H9 (cell line): ENCODE data around the gene HSD17B12. TPM values are rescaled to one million over a fixed set of nuclear protein-coding genes. Genes with fewer than 3 reads are reported as not detected.

Experiments used
- DNase-seq: peaks from one replicate; pipeline ENCODE4 v3.0.0-alpha.2; 2017
- H2AFZ ChIP-seq: one replicate; pipeline ENCODE4 v1.6.1; 2013; ENCODE audit warnings: mild to moderate bottlenecking, low read length, control low read depth, moderate library complexity
- H2AK5ac ChIP-seq: 2 replicates; pipeline ENCODE4 v1.6.1; 2013; ENCODE audit warnings: low read length, control low read depth, mixed read lengths; ENCODE audit not compliant: insufficient read length
- H2BK120ac ChIP-seq: one replicate; pipeline ENCODE4 v1.6.1; 2013; ENCODE audit warnings: low read depth, mild to moderate bottlenecking, low read length, control low read depth, inconsistent platforms; ENCODE audit not compliant: poor library complexity, severe bottlenecking
- H2BK12ac ChIP-seq: 2 replicates; pipeline ENCODE4 v1.6.1; 2013; ENCODE audit warnings: low read length, control low read depth, mixed read lengths, low read depth; ENCODE audit not compliant: insufficient read length
- H2BK15ac ChIP-seq: 2 replicates; pipeline ENCODE4 v1.6.1; 2013; ENCODE audit warnings: low read depth, low read length, control low read depth
- H2BK20ac ChIP-seq: one replicate; pipeline ENCODE4 v1.6.1; 2013; ENCODE audit warnings: low read depth, mild to moderate bottlenecking, low read length, control low read depth, inconsistent platforms; ENCODE audit not compliant: poor library complexity, severe bottlenecking
- H2BK5ac ChIP-seq: 2 replicates; pipeline ENCODE4 v1.6.1; 2013; ENCODE audit warnings: low read length, control low read depth, mixed read lengths; ENCODE audit not compliant: insufficient read length
- H3K14ac ChIP-seq: 2 replicates; pipeline ENCODE4 v1.6.1; 2013; ENCODE audit warnings: low read length, control low read depth; ENCODE audit not compliant: insufficient read depth
- H3K18ac ChIP-seq: 2 replicates; pipeline ENCODE4 v1.6.1; 2013; ENCODE audit warnings: low read depth, mild to moderate bottlenecking, mixed read lengths, low read length, control low read depth; ENCODE audit not compliant: insufficient read length
- H3K23ac ChIP-seq: 2 replicates; pipeline ENCODE4 v1.6.1; 2013; ENCODE audit warnings: low read length, control low read depth, mixed read lengths, low read depth; ENCODE audit not compliant: insufficient read length
- H3K23me2 ChIP-seq: 2 replicates; pipeline ENCODE4 v1.6.1; 2013; ENCODE audit warnings: low read depth, mild to moderate bottlenecking, mixed read lengths, low read length, control low read depth; ENCODE audit not compliant: insufficient read length, poor library complexity, severe bottlenecking
- H3K27ac ChIP-seq: 2 replicates; pipeline ENCODE4 v1.5.1; 2013; ENCODE audit warnings: low read length, control low read depth, mixed read lengths, low read depth; ENCODE audit not compliant: insufficient read length
- H3K27me3 ChIP-seq: 2 replicates; pipeline ENCODE4 v1.6.1; 2013; ENCODE audit warnings: low read length, control low read depth, inconsistent platforms; ENCODE audit not compliant: insufficient read depth
- H3K4ac ChIP-seq: 2 replicates; pipeline ENCODE4 v1.6.1; 2013; ENCODE audit warnings: low read depth, mild to moderate bottlenecking, control low read depth, inconsistent platforms, low read length, moderate library complexity
- H3K4me1 ChIP-seq: 2 replicates; pipeline ENCODE4 v1.6.1; 2013; ENCODE audit warnings: low read length, control low read depth, inconsistent platforms; ENCODE audit not compliant: insufficient read depth
- H3K4me2 ChIP-seq: 2 replicates; pipeline ENCODE4 v1.6.1; 2013; ENCODE audit warnings: low read length, control low read depth, mixed read lengths; ENCODE audit not compliant: insufficient read length, insufficient read depth
- H3K56ac ChIP-seq: 2 replicates; pipeline ENCODE4 v1.6.1; 2013; ENCODE audit warnings: low read depth, mild to moderate bottlenecking, mixed read lengths, low read length, control low read depth; ENCODE audit not compliant: insufficient read length
- H3K79me1 ChIP-seq: 2 replicates; pipeline ENCODE4 v1.6.1; 2013; ENCODE audit warnings: low read depth, mild to moderate bottlenecking, moderate library complexity, low read length, control low read depth, inconsistent platforms; ENCODE audit not compliant: insufficient read depth, poor library complexity, severe bottlenecking
- H3K79me2 ChIP-seq: 2 replicates; pipeline ENCODE4 v1.6.1; 2013; ENCODE audit warnings: low read length, control low read depth, inconsistent platforms; ENCODE audit not compliant: insufficient read depth
- H3K9ac ChIP-seq: 2 replicates; pipeline ENCODE4 v1.6.1; 2013; ENCODE audit warnings: low read length, control low read depth, mixed read lengths; ENCODE audit not compliant: insufficient read length; ENCODE audit errors: extremely low read depth
- H3K9me3 ChIP-seq: one replicate; pipeline ENCODE4 v1.6.1; 2013; ENCODE audit warnings: low read depth, low read length, inconsistent platforms; ENCODE audit not compliant: control insufficient read depth
- H3T11ph ChIP-seq: one replicate; pipeline ENCODE4 v1.6.1; 2013; ENCODE audit warnings: mild to moderate bottlenecking, low read length, control low read depth, inconsistent platforms
- H4K20me1 ChIP-seq: one replicate; pipeline ENCODE4 v1.6.1; 2013; ENCODE audit not compliant: control insufficient read depth, insufficient read length, insufficient read depth
- H4K5ac ChIP-seq: 2 replicates; pipeline ENCODE4 v1.6.1; 2013; ENCODE audit warnings: low read depth, mild to moderate bottlenecking, mixed read lengths, low read length, control low read depth; ENCODE audit not compliant: insufficient read length
- H4K8ac ChIP-seq: replicated peaks from 2 replicates; pipeline ENCODE4 v1.6.1; 2013; ENCODE audit warnings: low read length, control low read depth, mixed read lengths, low read depth; ENCODE audit not compliant: insufficient read length
- H4K91ac ChIP-seq: 2 replicates; pipeline ENCODE4 v1.6.1; 2013; ENCODE audit warnings: low read depth, mild to moderate bottlenecking, moderate library complexity, mixed read lengths, low read length, control low read depth; ENCODE audit not compliant: insufficient read length
- H3K27ac Mint-ChIP-seq, 3 experiments: 2 replicates in 2 of 3; 3 replicates in 1 of 3; pipeline ENCODE4 v1.8.0; 2020 to 2021; ENCODE audit warnings: mixed read lengths in 3 of 3, mild to moderate bottlenecking in 1 of 3, moderate library complexity in 1 of 3
- H3K27me3 Mint-ChIP-seq: 2 replicates; pipeline ENCODE4 v1.8.0; 2021; ENCODE audit warnings: low read depth, mild to moderate bottlenecking, moderate library complexity, mixed read lengths
- H3K36me3 Mint-ChIP-seq, 3 experiments: 2 replicates in 2 of 3; 3 replicates in 1 of 3; pipeline ENCODE4 v1.8.0; 2020 to 2021; ENCODE audit warnings: low read depth in 3 of 3, mixed read lengths in 3 of 3; ENCODE audit not compliant: insufficient read depth in 1 of 3
- H3K4me1 Mint-ChIP-seq, 2 experiments: 2 replicates each; pipeline ENCODE4 v1.8.0; 2020; ENCODE audit warnings: mixed read lengths in 2 of 2
- H3K4me3 Mint-ChIP-seq, 2 experiments: 2 replicates in 1 of 2; 3 replicates in 1 of 2; pipeline ENCODE4 v1.8.0; 2020 to 2021; ENCODE audit warnings: mild to moderate bottlenecking in 2 of 2, mixed read lengths in 2 of 2, moderate library complexity in 1 of 2
- H3K9me3 Mint-ChIP-seq, 2 experiments: 2 replicates in 1 of 2; 3 replicates in 1 of 2; pipeline ENCODE4 v1.8.0; 2020; ENCODE audit warnings: mild to moderate bottlenecking in 2 of 2, mixed read lengths in 2 of 2, moderate library complexity in 1 of 2
- WGBS: extraction: QIAGEN DNeasy Blood & Tissue Kit; methylation state at CpG from one replicate; pipeline ENCODE4 v1.1.7; 2013; ENCODE audit warnings: missing lambda C conversion rate, low lambda C conversion rate, mixed read lengths; ENCODE audit not compliant: insufficient read length; ENCODE audit errors: extremely low coverage; 5-methylcytosine and 5-hydroxymethylcytosine counted together
- total RNA-seq: library from RNA; stranded (reverse); gene quantifications from 2 replicates; pipeline ENCODE4 v1.2.1, GENCODE V29; 2021
- TF ChIP-seq, protein P1 (sequence below): fragments of 200-600 bp; sonication (generic); conservative IDR thresholded peaks from 3 replicates; pipeline ENCODE4 v1.8.0; 2021; ENCODE audit warnings: antibody characterized with exemption, mild to moderate bottlenecking

Gene HSD17B12
- total RNA-seq, 1 experiment from 2014 or later, result 111 TPM

DNA sequence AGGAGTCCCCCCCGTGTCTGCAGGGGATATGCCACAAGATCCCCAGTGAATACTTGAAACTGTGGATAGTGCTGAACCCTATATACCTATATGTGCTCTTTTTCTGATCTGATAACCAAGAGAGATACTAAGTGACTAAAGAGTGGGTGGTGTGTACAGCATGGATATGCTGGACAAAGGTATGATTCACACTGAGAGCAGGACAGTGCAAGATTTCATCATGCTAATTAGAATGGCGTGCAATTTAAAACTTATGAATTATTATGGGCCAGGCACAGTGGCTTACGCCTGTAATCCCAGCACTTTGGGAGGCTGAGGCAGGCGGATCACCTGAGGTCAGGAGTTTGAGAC is 109.9 kb downstream of the HSD17B12 start:
- H2BK5ac ChIP-seq, result no peak overlapping the region
- no peak overlapping the region for H3K14ac ChIP-seq
- H2AFZ ChIP-seq, result no peak overlapping the region
- no peak for DNase-seq
- Mint-ChIP-seq H3K9me3 (no peaks in the 10 kb centered on the region), H3K4me3 (no peak overlapping the region), H3K27ac (no peak overlapping the region), H3K4me1 (no peaks in the 10 kb centered on the region), H3K36me3 (peaks cover 7 to 15% (median 10%) of the 10 kb centered on the region in 3 experiments; a peak in 5 of 7 replicates), H3K27me3 (no peaks in the 10 kb centered on the region)
- TF ChIP-seq, protein P1, sequence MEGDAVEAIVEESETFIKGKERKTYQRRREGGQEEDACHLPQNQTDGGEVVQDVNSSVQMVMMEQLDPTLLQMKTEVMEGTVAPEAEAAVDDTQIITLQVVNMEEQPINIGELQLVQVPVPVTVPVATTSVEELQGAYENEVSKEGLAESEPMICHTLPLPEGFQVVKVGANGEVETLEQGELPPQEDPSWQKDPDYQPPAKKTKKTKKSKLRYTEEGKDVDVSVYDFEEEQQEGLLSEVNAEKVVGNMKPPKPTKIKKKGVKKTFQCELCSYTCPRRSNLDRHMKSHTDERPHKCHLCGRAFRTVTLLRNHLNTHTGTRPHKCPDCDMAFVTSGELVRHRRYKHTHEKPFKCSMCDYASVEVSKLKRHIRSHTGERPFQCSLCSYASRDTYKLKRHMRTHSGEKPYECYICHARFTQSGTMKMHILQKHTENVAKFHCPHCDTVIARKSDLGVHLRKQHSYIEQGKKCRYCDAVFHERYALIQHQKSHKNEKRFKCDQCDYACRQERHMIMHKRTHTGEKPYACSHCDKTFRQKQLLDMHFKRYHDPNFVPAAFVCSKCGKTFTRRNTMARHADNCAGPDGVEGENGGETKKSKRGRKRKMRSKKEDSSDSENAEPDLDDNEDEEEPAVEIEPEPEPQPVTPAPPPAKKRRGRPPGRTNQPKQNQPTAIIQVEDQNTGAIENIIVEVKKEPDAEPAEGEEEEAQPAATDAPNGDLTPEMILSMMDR, result no peak
- H3K79me2 ChIP-seq, result no peaks in the 10 kb centered on the region; the same call in 1 of the 2 replicates
- H3K27ac ChIP-seq, result no peak overlapping the region
- no peaks in the 10 kb centered on the region for H3K23me2 ChIP-seq
- no peak overlapping the region for H2BK20ac ChIP-seq
- no peak overlapping the region for H3K23ac ChIP-seq
- WGBS, result no CpG with 5 or more reads among the region's 4 CpGs
- peaks cover 2% of the 10 kb centered on the region for H3K79me1 ChIP-seq
- no peak overlapping the region for H2AK5ac ChIP-seq
- no peak overlapping the region for H3K4ac ChIP-seq
- H3K4me2 ChIP-seq, result no peak overlapping the region
- H3K9me3 ChIP-seq, result no peaks in the 10 kb centered on the region
- no peaks in the 10 kb centered on the region for H3K27me3 ChIP-seq
- H2BK15ac ChIP-seq, result no peak overlapping the region
- no peak overlapping the region for H2BK12ac ChIP-seq
- H4K5ac ChIP-seq, result no peak overlapping the region
- H3T11ph ChIP-seq, result no peak overlapping the region
- no peak overlapping the region for H3K9ac ChIP-seq
- H4K8ac ChIP-seq, result no peak overlapping the region
- H3K56ac ChIP-seq, result no peak overlapping the region
- no peaks in the 10 kb centered on the region for H4K20me1 ChIP-seq
- H4K91ac ChIP-seq, result no peak overlapping the region
- no peaks in the 10 kb centered on the region for H3K4me1 ChIP-seq
- no peak overlapping the region for H2BK120ac ChIP-seq
- no peak overlapping the region for H3K18ac ChIP-seq
